NCI-H2107 treated with DMSO at 0.1 percent for 48 hours (cell line): ENCODE measurements around the gene AP2A1.
A peak's percentile ranks its signal among the peaks of the same experiment; 100 is the strongest.

Source experiments
- DNase-seq: peaks from one replicate; lab custom pipeline; 2025; ENCODE audit not compliant: unreplicated experiment; lab: John Stamatoyannopoulos, UW

Gene AP2A1

DNA sequence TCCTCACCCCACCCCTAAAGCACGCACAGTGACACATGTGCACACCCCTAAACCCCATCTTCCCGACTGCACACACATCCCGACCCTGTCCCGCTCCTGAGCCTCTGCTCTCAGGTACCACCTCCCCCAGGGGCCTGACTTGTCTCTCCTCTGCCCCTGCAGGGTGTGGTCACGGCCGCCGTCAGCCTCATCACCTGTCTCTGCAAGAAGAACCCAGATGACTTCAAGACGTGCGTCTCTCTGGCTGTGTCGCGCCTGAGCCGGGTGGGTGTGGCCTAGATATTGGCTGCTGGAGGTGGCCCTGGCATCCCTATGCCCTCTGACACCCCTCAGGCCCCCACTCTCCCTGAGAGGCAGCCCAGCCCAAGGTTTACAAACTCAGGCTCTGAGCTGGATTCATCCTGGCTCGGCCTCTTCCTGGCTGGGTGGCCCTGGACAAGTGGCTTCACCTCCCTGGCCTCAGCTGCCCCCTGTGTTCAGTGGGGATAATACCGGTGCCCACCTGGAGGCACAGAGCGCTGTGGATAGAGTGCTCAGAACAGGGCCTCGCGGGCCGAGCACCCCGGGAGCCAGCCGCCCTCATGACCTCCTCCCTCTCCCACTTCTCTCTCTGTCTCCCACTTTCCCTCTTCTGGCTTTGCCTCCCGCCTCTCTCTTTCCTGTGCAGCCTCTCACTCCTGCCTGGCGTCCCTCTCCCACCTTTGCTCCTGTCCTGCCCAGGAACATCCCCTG lies 26.2 kb downstream of the AP2A1 start:
- no peak for DNase-seq

DNA sequence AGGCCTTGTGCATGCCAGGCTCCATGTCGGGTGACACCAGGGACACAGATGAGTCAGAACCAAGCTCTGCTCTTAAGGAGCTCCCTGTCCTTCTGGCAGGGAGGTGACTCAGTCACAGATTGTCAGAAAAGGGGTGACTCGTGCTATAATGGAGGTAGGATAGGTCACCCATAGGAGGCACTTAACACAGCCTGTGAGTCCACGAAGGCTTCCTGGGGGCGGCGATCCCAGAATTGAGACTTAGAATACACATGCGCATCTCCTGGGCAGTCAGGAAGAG lies 26.7 kb downstream of the AP2A1 start:
- DNase-seq, result no peak

DNA sequence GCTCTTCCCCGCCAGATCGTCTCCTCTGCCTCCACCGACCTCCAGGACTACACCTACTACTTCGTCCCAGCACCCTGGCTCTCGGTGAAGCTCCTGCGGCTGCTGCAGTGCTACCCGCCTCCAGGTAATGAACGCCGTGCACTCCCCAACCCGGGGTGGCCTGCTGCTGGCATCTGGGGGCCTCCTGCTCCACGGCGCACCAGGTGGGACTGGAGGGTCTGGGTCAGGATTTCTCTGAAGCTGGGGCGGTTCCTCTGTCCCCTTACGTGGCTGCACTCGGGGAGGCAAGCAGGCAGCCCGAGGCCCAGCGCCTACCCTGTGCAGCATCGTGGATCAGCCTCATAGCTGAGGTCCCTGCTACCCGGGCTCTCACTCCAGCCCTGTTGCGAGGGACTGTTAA lies 28.8 kb downstream of the AP2A1 start:
- no peak for DNase-seq

DNA sequence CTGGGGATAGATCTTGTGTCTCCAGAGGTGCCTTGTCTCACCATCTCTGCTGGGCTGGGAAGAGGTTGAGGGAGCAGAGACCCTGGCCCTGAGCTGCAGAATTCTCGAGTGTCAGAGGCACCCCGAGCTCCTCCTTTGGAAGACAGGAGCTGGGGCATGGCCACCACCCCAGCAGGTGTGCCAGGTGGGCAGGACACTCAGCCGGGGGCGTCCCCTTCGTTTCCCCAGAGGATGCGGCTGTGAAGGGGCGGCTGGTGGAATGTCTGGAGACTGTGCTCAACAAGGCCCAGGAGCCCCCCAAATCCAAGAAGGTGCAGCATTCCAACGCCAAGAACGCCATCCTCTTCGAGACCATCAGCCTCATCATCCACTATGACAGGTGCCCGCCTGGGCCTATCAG lies 31.8 kb downstream of the AP2A1 start:
- DNase-seq, result no peak

DNA sequence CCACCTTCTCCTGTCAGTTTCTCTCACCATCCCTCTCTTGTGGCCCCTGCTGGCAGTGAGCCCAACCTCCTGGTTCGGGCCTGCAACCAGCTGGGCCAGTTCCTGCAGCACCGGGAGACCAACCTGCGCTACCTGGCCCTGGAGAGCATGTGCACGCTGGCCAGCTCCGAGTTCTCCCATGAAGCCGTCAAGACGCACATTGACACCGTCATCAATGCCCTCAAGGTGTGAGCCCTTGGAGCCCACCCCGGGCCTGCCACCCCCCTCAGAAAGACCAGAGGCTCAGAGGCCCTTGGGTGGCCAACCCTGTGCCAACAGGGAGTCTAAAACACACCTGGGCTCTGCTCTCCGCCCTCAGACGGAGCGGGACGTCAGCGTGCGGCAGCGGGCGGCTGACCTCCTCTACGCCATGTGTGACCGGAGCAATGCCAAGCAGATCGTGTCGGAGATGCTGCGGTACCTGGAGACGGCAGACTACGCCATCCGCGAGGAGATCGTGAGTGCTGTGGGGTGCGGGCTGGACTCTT lies 32.5 kb downstream of the AP2A1 start:
- DNase-seq, result no peak

DNA sequence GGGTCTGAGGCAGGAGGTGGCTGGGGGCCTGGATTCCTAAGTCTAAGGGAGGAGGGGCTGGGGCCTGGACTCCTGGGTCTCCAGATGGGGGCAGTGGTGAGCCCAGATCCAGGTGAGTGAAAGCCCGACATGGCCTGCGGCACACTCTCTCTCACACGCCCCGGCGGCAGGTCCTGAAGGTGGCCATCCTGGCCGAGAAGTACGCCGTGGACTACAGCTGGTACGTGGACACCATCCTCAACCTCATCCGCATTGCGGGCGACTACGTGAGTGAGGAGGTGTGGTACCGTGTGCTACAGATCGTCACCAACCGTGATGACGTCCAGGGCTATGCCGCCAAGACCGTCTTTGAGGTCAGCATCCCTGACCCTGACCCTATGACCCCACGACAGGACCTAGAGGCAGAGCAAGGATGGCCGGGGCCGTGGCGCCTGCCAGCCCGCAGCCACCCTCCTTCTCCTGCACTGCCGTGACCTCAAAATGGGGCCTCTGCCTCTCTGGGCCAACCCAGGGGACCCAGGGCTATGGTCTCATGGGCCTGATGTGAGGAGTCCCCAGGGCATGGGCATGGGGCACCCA lies 33.1 kb downstream of the AP2A1 start:
- DNase-seq, result no peak

DNA sequence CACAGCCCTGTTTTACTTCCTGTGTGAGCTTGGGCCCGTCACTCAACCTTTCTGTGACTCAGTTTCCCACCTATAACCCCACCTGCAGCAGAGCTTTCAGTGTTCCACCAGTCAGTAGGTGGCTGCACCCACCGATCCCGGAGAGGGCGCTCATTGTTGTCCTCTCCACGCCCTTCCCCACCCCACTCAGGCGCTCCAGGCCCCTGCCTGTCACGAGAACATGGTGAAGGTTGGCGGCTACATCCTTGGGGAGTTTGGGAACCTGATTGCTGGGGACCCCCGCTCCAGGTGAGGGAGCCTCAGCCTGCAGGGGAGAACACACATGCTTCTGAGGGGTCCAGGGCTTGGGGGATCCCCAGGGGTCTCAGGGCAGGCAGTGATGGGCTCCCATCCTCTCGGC lies 34.0 kb downstream of the AP2A1 start:
- no peak for DNase-seq

DNA sequence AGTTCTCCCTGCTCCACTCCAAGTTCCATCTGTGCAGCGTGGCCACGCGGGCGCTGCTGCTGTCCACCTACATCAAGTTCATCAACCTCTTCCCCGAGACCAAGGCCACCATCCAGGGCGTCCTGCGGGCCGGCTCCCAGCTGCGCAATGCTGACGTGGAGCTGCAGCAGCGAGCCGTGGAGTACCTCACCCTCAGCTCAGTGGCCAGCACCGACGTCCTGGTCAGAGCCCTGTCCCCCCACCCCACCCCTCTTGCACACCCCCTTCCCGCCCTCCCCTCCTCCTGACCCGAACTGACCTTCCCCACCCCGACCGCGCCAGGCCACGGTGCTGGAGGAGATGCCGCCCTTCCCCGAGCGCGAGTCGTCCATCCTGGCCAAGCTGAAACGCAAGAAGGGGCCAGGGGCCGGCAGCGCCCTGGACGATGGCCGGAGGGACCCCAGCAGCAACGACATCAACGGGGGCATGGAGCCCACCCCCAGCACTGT lies 34.6 kb downstream of the AP2A1 start:
- DNase-seq, result no peak

DNA sequence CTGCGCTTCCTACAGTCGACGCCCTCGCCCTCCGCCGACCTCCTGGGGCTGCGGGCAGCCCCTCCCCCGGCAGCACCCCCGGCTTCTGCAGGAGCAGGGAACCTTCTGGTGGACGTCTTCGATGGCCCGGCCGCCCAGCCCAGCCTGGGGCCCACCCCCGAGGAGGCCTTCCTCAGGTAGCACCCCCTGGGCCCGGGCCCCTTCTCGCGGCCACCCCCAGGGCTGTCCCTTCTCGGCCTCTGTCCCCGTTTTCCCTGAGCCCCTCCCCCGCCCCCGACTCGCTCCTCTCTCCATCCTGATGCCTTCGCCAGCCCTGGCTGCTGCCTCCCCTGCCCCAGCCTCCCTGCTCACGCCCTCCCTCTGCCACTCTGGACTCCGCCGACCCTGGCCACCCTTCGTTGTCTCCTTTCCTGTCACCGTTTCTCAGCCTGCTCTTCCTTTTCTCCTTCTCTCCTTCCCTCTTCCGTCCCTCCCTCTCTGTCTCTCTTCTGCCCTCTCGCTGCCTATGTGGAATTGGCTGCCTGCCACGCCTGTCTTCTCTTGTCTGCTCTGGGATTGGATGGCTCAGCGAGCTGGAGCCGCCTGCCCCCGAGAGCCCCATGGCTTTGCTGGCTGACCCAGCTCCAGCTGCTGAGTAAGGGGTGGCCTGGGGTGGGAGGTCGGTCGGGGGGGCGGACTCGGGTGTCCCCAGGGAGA lies 35.3 kb downstream of the AP2A1 start:
- peak; percentile 69 for DNase-seq

DNA sequence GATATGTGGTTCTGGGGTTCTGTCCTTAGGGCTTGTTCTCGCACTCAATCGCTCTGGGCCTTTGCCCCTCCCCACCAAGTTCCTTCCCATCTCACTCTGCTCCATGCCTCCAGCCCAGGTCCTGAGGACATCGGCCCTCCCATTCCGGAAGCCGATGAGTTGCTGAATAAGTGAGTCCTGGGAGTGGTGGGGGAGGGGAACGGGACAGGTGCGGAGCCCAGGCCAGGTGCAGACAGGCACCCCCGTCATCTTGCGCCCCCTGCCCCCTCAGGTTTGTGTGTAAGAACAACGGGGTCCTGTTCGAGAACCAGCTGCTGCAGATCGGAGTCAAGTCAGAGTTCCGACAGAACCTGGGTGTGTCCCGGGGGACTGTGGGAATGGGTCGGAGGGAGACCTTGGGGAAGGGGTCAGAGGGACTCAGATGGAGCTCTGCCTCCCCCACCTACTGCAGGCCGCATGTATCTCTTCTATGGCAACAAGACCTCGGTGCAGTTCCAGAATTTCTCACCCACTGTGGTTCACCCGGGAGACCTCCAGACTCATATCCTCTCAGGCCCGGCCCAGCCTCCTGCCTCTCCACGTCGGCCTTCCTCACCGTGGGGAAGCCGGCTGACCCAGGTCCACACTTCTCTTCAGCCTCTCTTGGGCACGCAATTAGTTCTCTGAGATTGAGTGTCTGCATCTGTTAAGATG lies 36.2 kb downstream of the AP2A1 start:
- DNase-seq, result no peak

DNA sequence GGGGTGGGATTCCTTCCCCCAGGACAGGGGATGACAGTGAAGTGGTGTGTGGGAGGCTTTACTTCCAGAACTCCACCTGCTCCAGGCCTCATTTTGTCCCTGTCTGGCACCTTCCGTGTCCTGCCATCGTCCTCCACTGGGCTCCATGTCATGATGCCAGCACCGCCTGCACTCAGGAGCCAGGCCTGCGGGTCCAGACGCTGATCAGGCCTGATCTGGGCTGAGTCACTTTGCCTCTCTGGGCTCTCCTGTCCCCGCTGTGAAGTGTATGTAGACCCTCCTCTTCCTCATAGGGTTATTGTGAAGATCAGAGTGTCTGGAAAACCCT lies 36.7 kb downstream of the AP2A1 start:
- DNase-seq, result no peak

DNA sequence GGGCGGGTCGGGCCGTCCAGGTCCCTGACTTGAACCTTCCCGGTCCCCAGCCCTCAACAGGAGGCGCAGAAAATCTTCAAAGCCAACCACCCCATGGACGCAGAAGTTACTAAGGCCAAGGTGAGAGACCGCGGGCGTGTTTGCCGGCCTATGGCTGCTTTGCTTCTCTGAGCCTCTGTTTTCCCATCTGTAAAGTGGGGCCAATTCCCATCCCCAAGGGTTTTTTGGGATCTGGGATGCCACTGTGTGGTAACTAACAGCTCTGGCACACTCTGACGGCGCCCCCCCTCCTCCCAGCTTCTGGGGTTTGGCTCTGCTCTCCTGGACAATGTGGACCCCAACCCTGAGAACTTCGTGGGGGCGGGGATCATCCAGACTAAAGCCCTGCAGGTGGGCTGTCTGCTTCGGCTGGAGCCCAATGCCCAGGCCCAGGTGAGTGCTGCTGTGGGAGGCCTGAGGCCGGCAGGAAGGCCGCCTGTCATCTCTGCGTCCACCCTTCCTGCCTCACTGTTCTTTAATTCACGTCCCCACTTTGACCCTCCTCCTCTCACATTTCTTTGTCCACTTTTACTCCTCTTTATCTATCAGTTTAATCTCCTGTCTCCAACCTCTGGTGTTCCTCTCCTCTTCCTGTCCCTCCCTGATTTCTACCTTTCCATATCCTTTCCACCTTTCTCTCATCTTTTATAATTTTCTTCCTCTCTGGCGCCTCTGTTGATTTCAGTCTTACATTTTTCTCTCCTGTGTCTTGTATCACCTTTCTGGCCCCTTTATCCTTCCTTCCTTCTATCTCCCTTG lies 39.2 kb downstream of the AP2A1 start:
- no peak for DNase-seq

DNA sequence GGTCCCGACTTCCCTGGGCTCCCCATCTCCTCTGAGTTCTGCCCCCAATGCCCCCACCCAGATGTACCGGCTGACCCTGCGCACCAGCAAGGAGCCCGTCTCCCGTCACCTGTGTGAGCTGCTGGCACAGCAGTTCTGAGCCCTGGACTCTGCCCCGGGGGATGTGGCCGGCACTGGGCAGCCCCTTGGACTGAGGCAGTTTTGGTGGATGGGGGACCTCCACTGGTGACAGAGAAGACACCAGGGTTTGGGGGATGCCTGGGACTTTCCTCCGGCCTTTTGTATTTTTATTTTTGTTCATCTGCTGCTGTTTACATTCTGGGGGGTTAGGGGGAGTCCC lies 39.8 kb downstream of the AP2A1 start:
- no peak for DNase-seq

DNA sequence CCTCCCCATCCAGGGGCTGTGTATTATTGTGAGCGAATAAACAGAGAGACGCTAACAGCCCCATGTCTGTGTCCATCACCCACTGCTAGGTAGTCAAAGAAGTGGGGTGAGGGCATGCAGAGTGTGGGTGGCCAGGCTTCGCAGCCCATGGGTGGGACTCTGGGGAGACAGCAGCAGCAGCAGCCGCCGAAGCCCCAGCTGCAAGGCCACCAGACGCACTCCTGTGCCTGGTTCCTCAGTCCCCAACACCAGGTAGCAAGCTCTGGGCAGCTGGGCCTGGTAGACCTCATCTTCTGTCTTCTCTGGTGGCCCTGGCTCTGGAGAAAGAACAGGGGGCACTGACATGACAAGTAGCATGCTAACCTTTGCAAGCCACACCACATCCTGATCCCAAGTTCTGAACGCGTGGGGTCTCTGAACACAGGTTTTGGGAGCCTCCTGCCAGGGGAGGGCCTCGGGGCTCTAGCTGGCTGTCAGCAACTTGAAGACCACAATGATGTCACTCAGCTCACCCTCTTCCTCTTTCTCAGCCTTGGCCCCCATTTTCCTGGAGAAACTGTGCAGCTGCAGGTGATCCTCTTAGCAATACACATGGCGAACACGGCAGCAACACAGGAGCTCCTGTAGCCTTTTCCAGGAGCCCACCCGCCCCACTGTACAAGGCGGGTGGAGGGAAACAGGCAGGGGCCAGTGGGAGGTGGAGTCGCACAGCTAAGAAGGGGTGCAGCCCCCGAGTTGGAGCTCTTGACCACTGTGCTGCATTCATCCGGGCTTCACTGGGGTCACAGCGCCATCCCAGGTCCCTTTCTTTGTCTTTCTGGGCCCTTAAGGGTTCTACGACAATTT lies 40.5 kb downstream of the AP2A1 start:
- DNase-seq, result no peak

DNA sequence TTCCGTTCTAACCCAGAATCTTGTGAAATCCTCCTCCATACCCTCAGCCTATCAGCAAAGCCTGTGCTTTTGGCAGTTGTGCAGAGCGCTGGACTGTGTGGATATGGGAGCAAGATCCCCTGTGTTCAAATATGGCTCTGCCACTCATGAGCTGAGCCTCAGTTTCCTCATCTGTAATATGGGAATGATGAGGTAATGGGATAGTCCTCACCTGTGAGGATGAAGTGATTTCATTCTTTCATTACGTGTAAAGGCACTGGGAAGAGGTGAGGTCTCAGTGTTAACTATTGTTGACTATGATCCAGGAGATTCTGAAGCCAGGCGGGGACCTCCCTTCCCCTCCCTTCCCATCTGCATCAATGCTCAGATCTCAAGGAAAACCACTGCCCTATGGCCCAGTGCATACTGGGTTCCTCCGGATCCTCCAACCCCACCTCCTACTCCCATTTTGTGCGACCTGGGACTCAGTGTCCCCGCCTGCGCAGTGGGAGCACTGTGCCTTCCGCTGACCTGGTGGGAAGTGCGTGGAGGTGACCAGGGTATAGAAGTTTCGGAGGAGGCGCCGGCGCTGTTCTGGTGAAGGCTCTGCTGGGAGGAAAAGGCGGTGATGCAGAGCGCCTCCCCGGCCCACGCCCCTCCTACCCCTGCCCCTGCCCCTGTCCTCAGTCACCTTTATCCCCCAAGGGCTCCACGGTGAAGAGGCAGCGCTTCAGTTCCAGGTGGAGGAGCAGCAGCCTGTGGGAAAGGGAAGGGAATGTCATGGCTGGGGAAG lies 41.3 kb downstream of the AP2A1 start:
- DNase-seq, result no peak

DNA sequence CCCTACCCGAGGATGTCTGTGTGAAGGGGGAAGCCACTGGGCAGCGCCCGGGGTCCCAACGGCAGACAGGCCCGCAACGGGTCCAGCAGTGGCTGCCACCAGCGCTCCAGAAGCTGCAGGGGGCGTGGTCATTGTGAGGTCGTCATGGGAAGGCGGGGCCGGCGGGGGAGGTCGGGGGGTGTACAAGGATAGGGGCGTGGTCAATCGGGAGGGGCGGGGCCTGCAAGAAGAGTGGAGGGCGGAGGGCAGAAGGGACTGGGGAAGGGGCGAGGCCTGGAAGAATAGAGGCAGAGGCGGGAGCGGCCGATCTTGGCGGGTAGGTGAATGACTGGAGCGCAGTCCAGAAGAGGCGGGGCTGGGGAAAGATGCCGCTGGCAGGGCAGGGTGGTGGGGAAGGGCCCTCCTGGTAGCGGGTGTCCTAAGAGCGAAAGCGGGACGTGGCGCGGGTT lies 41.9 kb downstream of the AP2A1 start:
- peak; percentile 58 for DNase-seq

DNA sequence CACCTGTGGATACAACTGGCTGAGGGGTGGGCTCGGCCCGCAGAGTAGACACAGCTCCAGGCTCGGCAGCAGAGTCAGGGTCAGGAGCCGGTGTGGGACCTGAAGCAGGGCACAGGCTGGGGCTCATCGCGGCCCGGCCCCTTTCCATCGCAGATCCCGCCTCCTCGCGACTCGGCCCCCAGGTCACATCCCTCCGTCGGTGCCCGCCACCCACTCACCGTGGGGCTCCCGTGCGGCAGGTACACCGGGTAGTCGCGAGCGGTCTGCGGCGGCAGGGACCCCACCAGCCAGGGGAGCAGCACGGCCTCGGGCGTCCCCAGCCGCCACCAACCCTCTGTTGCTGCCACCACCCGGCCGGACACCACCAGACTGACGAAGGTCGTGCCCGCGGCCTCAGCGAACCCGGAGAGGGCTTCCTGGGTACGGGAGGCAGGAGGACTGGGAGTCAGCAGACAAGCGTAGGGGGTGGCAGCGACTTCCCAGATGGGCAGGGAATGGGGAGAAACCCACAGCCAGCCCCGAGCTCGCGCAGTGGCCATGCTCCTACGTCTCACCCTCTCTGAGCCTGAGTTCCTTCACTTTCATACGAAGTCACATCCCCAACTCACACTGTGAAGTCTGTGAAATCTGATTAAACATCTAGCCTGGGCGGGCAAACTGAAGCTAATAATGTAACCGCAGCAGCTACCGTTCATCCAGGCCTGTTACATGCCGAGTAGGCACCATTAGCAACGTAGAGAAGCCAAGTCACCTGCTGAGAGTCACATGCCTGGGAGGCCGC lies 42.5 kb downstream of the AP2A1 start:
- peak; percentile 85 for DNase-seq

DNA sequence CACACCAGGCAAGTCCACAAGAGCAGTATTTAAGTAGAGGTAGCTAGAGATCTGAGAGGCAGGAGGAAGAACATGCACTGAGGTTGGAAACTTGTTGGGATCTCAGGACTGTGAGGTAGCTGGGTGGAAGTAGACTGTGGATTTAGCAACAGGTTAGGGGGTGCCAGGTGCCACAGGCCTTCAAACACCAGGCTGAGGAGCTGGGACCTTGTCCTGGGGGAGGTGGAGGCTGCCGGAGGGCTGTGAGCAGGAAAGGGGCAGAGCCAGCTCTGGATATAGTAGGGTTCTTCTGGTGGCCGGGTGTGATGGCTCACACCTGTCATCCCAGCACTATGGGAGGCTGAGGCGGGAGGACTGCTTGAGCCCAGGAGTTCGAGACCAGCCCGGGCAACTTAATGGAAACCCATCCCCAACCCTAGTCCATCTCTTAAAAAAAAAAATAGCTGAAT lies 43.2 kb downstream of the AP2A1 start:
- DNase-seq, result no peak

DNA sequence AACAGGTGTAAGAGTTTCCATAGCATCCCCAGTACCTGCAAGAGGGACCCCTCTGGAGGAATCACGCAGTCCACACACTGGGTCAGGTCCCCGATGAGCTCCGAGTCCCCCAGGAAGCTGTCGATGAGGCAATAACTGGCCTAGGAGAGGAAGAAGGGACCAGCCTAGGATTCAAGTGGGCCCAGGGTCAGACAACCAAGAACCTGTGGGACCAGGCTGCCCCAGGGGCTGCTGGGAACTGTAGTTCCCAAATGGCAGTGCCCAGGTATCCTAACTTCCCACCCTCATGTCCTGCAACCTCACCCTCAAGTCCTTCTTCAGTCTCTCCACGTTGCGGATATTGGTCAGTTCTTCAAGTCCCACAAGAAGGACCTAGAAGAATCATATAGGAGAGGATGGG lies 44.5 kb downstream of the AP2A1 start:
- no peak for DNase-seq
